HG03575 (cell line): Measurements from ENCODE around the gene RCBTB2.
"Not testable (repeated sequence)": the region's sequence is repeated elsewhere in the genome, so short reads cannot be mapped to it uniquely, and the experiment has no call there.

Experiments used
- ATAC-seq: cut with Tn5 transposase; IDR thresholded peaks from one replicate; pipeline ENCODE4 v1.9.1; 2021; ENCODE audit not compliant: unreplicated experiment, insufficient number of reproducible peaks, low FRiP score; ENCODE audit errors: extremely low read depth

RCBTB2 gene

DNA sequence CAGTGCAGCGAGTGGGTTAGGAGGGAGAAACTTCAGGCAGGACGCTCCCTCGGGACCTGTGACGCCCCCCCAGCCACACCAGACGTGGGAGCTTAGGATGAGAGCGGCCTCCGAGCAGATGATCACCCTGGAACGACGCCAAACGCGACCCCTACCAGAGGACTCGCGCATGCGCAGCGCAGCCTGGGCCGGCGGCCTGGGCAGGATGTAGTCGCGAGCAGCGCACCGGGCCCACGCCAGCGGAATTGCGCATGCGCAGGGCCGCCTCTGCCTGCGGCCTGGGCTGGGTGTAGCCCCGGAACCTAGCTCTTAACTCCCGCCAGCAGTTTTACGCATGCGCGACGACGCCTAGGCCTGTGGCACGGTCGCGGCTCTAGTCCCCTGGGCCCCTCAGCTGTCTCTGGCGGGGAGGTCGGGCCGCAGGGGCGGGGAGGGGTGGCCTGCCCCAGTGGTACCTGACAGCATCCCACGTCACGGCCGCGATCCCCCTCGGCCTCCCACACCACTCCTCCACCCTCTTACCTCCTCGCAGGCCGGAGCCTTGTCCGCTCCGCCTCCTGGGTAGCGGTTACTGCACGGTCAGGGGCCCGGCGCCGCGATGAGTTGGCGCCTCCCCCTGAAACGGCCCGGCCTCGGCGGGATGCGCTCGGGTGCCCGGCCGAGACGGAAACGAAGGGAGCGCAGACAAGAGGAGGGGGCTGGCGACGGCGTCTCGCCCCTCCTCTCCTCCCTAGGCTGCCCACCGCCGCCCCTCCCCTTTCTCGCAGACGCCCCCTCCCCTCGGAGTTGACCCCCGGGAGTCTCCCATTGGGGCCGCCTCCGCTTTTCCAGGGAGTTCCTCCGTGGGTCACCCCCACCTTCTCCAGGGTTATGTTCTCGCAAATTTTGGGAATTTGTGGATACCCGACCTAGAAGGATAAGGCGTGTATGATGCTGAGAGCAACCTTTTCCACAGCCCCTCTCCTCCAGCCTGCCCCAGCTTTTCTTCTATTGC, at the start of gene RCBTB2:
TSS of gene RCBTB2 (minus strand) at position 575 of the 994 bp plus-strand sequence. CDS start 11,141 bp downstream, outside the sequence.
- ATAC-seq: peak; percentile 57

DNA sequence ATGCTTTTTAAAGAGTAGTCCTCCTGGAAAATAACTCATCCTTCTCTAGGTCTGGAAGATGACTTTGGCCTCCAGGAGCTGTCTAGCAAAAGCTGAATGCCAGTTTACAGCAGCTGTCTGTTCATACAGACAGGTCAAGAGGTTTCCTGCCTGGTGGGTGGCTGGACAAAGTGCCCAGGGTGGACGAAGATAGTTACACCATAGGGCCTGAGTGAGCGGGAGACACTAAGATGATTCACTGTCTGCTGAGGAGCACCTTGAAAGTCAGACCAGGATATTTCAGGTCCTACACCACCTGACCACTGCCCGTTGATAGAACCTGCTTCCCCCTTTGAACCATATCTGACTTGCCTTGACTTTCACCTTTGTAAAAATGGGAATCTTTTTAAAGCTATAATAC, 49.2 kb upstream of the RCBTB2 start:
- ATAC-seq: no peak

DNA sequence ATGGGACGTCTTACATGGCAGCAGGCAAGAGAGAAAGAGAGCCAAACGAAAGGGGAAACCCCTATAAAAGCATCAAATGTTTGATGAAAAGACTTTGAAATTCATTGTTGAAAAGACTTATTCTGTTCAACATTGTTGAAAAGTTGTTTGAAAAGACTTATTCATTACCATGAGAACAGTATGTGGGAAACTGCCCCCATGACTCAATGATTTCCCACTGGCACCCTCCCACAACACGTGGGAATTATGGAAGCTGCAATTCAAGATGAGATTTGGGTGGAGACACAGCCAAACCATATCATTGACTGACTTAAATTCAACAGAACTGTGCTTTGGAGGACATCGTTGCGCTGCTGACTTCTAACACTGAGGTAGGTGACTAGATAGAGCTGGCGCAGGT, 48.0 kb upstream of the RCBTB2 start:
- no peak for ATAC-seq

DNA sequence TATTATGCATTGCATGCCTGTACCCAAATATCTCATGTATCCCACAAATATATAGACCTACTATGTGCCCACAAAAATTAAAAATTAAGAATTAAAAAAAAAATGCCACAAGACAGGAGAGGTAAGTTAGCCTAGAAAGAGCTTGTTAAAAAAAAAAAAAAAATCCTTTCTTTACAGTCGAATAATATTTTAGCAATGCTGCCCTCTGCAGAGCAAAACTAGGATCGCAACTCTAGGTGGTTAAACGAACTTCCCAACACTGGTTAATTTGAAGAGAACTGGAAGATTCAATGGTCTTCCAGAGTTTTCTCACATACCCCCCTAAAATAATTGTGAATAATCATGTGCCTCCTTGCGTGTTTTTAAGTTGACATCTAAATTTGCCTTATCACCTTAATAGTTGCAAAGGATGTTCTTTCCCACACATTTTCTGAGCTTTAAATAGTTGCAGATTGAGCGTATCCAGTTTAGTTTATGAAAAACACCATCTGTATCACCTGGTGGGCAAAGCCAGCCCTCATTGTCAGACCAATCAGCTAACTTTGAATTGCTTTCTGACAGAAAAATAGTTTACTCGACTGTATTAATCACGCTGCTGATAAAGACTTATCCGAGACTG, 47.4 kb upstream of the RCBTB2 start:
- ATAC-seq: no peak

DNA sequence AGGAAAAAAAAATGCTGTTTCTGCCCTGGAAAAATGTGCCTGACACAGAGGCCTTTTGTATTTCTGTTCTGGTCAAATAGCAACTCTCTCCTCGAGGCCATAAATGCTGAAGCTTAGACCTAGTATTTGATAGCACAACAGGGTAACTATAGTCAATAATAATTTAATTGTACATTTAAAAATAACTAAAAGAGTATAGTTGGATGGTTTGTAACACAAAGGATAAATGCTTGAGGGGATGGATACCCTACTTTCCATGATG, 47.0 kb upstream of the RCBTB2 start:
- ATAC-seq: not testable (repeated sequence)

DNA sequence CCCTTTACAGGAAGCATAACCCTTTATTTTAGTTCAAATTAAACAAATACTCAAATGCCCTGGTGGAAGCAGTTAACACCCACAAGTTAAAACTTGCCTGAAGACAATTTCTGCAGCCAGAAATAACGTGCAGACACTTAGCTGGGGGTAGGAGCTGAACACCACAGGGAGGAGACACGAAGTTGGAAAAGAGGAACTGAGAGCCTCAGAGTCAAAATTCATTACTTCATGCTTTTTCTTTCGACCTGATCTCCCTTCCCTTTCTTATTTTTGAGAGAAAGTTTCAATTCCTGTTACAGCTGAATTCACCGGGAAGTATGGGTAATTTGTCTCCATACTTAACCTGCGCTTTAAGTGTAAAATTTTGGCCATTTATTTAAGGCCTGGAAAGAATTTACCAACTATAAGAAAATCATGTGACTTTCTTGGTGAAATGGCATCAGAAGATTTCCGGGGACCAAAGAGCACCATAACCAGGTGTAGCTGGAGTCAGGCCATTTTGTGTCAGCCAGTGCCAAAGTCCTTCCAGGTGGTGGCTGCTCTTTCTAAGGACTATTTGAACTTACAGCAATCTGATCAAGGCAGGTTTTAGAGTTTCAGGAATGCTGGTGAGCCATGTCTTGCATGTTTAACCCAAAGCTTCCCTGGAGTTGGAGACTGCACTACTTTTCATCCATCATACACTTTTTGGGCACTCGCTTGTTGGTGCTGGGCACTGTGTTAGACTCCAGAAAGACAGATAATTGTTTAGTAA, 46.5 kb upstream of the RCBTB2 start:
- ATAC-seq: peak; percentile 37

DNA sequence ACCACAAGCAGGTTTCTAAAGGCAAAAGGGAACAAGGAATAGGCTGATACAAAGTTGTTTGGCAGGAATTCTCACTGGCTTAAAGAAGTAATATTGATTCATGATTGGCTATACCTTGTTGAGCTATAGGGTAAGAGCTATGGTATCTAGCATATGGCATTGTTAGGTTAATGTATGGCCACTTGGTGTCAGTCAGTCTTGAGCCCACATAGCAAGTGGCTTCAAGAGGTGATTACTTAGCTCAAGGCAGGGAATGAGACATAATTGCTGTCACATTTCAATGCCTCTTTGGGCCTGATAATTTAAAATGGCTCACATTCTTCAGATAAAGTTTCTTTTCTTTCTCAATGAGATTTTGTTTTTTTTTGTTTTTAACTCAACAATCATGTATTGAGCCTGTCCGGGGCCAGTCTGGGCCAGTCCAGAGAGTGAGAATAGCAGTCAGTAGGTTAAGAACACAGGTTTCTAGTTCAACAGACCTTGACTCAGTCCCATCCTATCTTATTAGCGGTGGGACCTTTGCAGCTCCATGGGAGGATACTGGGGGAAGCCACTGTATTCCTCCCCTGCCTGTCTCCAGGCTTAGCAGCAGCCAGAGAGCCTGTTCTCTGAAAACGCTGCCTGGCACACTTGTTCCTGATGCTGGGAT, 45.8 kb upstream of the RCBTB2 start:
- peak; percentile 24 for ATAC-seq

DNA sequence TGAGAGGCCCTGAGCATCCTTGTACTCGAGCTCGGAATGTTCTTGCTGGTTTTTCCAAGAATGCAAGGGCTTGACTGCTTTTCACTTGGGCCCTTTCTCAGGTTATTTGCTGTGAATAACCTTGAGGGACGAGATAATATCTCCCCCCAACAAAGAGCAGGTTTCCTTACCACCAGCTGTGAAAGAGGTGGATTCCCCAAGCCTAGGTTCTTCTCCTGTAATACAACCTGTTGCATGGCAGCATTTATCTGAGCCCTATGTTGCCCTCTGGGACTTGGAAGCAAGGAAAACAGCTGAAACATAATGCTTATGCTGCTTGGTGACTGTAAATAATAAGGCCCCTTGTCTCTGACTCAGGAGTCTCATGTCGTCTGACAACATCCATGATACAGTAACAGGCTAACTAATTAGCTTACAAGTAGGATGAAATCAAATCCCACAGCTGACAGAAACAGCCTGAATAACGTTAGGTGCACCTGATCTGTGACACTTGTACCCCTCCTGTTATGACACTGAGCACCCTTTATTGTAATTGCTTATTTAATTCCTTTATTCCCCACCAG, 43.6 kb upstream of the RCBTB2 start:
- ATAC-seq: no peak

DNA sequence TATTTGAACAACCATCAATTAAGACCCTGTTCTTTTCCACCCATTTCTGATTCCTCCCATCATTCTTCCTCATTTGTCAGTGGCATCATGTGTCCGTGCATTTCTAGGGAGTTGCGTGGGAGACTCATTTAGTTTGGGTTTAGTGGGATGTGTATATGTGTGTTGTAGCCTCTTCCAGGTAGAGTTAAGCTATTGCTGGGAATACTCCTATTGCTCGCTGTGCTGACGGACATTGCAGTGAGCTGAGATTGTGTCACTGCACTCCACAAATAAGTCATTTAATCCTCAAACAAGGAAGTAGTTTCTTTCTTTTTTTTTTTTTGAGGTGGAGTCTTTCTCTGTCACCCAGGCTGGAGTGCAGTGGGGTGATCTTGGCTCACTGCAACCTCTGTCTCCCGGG, 42.2 kb upstream of the RCBTB2 start:
- ATAC-seq: no peak

DNA sequence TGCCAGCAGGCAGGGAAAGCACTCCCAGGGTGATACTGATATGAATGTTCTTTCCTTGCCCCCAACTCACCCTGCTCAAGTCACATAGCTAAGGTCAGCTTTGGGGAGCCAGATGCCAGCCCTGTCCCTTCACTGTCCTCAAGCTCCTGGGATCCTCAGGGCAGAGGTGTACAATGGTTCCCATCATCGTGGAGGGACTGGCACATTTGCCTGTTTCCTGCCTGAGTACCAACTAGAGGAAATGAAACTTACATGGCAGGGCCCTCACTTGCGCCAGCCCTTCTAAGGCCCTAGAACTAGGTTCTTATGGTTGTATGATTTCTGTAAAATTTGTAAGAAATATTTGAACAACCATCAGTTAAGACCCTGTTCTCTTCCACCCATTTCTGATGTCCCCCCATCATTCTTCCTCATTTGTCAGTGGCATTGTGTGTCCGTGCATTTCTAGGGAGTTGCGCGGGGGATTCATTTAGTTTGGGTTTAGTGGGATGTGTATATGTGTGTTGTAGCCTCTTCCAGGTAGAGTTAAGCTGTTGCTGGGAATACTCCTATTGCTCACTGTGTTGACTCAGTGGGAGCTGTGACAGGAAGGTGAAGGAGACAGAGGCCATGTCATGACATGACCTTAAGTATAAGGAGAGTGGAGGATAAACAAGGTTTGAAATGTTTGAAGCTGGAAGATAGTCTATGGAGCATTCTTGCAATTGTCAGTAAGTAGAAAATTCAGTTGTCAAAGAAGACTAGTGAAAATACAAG, 41.3 kb upstream of the RCBTB2 start:
- ATAC-seq: no peak

DNA sequence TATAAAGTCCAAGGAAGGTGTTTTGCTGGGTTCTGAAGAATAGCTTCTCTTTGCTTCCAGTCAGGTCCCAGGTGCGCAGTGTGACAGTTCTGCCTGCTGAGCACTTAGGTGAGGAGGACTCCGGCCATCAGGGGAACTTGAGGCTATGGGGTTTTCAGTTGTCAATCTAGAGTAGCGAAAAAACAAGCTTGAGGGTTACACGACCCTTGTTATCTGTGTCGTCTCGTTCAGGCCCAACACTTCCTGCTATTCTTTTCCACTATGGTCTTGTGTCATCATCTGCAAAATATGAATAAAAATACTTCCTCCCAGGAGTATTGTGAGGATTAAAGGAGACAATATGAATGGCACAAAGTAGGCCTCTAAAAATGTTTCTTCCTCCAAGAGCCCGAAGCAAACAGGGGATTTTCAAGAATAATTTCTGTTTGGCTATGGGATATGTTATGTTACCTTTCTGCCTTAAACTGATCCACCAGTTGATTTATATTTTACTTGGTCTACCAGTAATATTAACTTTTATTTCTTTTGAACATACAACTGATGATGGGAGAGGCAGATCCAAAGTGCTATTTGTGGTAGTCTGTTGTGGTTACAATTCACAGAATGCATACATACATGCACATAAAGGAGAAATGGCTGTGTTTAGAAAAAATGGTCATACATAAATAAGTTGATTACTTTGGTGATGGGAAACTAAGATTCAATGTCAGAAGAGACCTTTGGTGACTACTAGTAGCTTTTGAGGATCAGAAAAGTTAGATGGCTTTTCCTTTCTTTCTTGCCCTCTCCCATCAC, 40.5 kb upstream of the RCBTB2 start:
- no peak for ATAC-seq

DNA sequence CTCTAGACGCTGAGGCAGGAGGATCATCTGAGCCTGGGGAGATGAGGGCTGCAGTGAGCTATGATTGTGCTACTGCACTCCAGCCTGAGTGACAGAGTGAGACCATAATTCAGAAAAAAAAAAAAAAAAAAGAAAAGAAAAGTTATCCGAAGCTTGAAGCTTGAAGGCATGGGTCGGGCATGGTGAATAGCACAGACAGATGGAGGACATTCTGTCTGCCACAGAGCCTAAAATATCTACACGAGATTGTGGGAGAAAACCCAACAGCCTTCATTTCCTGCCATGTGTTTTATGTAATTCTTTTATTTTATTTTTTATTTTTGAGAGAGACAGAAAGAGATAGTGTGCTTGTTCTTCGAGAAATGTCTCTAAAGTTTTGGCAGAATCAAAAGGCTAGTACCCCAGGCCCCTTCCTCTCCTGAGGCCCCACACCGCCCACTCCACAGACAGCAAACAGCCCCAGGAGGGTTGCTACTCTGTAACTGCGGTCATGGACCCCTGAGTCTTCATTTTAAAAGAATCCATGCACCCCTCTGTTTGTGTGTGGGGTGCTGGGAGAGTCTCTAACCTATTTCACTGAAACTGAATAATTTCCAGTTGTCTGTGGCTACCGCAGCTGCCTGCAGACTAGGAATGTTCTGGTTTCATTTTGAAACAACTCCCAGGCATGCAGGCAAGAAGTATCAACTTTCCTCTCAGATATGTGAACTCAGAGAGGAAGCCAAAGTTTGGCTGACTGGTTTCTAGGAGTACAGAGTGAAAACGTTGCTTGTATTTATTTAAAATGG, 38.4 kb upstream of the RCBTB2 start:
- ATAC-seq: no peak

DNA sequence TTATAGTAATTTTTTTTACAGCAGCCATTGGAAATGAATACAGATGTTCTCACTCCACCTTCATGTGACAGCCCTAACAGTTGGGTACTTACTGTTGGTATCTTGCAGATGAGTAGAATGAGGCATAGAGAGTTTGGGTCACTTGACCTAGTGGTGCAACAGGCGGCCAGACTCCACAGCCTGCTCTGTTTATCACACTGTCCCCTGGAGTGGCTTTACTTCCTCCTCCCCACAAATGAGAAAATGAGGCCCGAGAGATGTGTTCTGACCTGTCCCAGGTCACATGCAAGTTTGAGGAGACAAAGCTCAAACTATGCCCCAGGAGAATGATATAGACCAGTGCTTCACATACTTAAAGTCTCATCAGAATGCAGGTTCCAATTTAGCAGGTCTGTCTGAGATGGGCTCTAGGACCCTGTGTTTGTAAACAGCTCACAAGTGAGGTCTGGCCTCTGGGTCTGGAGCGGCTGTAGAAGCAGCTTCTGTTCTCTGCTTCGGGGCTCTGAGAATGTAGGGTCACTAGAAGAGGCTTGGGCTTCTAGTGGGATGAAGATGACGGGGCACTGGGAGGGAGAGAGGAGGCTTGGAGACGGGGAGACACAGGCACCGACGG, 37.4 kb upstream of the RCBTB2 start:
- no peak for ATAC-seq

DNA sequence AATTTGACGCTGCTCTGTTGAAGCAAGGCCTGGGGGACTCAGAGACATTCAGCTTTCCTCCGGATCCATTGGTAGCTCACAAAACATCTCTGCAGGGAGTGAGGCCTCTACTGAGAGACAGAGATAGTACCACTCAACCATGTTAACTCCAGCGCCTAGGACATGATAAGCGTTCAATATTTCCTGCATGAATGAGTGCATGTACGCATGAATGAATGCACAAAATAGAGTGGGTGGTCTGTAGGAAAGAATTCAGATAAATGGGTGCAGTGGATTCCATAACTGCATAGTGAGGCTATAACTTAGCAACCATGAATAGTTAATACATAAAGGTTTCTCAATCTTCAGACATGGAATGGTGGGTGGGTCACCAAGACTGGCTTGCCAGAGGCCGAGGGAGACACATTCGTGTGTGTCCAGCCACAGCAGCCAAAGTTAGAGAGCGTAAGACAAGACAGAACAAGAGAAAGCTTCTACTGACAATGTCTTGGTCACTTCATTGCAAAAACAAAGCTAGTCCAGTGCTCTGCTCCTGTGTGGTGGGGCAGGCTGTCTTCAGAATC, 36.3 kb upstream of the RCBTB2 start:
- no peak for ATAC-seq

DNA sequence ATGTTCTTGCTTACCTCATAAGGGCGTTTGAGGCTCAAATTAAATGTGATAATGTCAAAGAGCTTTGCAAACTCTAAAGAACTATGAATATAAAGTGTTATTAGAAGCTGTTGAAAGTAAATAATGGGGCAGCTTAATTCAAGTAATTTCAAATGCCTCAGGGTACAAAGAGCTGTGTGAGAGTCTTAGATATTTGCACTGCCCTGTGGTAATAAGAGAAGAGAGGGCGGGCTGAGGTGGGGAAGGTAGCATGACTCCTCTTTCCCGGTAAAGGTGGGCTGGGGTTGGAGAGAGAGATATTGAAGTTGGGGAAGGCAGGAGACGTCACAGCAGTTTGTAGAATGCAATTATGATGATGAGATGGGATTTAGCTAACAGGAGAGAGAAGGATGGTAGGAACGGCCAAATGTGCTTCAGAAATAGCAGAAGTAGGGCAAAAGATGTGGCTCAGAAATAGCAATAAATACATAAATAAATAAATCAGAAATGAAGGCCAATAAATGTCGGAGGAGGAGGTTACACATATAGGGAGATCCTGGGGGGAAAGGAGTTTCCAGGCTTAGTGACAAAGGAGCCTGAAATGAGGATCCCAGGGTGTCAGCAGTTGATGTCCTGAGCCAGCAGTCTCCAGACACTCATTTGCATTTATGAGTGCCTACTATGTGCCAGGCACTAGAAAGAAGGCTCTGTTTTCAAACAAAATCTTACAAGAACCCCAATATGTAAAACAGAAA, 35.7 kb upstream of the RCBTB2 start:
- no peak for ATAC-seq
